LNCAP (cell line): ENCODE results near the gene PPTC7.

Experiments
- TF ChIP-seq, protein P1 (sequence below): fragments of 450-650 bp; IDR thresholded peaks from 2 replicates; pipeline ENCODE4 v1.5.1; 2017; ENCODE audit warnings: mild to moderate bottlenecking

Gene PPTC7

DNA sequence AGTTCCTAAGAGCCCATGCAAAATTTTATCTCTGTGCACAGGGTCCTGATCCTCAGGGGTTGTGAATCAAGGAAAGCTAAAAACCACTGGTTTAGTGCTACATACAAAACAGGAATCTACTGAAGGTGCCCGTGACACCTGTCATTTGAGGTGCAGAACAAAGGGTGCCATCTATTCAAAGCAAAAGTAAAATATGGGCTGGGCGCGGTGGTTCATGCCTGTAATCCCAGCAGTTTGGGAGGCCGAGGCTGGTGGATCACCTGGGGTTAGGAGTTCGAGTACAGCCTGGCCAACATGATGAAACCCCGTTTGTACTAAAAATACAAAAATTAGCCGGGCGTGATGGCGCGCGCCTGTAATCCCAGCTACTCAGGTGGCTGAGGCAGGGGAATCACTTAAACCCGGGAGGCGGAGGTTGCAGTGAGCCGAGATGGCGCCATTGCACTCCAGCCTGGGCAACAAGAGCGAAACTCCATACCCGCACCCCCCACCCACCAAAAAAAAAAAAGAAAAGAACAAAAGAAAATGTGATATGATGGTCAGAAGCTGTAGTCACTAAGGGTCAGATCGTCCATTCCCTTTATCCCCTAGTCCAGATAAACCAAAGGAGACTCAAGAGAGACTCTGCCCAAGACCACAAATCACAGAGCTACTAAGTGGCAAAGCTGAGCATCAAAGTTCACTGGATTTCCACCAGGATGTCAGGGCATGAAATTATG is 3.4 kb downstream of the PPTC7 start:
- TF ChIP-seq, protein P1, sequence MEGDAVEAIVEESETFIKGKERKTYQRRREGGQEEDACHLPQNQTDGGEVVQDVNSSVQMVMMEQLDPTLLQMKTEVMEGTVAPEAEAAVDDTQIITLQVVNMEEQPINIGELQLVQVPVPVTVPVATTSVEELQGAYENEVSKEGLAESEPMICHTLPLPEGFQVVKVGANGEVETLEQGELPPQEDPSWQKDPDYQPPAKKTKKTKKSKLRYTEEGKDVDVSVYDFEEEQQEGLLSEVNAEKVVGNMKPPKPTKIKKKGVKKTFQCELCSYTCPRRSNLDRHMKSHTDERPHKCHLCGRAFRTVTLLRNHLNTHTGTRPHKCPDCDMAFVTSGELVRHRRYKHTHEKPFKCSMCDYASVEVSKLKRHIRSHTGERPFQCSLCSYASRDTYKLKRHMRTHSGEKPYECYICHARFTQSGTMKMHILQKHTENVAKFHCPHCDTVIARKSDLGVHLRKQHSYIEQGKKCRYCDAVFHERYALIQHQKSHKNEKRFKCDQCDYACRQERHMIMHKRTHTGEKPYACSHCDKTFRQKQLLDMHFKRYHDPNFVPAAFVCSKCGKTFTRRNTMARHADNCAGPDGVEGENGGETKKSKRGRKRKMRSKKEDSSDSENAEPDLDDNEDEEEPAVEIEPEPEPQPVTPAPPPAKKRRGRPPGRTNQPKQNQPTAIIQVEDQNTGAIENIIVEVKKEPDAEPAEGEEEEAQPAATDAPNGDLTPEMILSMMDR = no peak

DNA sequence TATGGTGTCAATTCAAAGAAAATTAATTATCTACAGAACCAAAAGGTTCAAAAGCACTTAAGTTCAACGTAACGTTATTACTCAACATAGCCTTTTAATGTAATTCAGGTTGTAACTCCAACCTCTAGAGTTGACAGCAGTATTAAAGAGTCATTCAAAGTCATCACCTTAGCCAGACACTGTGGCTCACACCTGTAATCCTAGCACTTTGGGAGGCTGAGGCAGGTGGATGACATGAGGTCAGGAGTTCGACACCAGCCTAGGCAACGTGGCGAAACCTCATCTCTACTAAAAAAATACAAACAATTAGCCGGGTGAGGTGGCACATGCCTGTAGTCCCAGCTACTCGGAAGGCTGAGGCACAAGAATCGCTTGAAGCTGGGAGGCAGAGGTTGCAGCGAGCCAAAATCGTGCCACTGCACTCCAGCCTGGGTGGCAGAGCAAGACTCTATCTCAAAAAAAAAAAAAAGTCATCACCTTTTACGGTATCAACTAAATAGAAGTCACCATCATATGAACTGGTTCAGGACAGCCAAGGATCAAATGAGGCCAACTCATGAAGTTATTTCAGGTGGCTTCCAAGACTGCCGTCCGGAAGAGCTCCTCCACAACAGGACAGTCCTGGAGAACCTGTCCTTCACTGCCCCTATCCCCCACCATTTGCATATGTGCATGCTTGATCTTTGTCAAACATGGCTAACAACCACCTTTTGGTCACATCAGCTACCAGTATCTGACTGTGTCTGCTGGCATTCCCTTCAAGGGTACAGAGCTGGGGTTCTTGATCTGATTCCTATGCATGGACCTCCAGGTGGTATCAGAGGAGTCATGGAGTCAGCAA is 4.2 kb downstream of the PPTC7 start:
- TF ChIP-seq, protein P1 = no peak

DNA sequence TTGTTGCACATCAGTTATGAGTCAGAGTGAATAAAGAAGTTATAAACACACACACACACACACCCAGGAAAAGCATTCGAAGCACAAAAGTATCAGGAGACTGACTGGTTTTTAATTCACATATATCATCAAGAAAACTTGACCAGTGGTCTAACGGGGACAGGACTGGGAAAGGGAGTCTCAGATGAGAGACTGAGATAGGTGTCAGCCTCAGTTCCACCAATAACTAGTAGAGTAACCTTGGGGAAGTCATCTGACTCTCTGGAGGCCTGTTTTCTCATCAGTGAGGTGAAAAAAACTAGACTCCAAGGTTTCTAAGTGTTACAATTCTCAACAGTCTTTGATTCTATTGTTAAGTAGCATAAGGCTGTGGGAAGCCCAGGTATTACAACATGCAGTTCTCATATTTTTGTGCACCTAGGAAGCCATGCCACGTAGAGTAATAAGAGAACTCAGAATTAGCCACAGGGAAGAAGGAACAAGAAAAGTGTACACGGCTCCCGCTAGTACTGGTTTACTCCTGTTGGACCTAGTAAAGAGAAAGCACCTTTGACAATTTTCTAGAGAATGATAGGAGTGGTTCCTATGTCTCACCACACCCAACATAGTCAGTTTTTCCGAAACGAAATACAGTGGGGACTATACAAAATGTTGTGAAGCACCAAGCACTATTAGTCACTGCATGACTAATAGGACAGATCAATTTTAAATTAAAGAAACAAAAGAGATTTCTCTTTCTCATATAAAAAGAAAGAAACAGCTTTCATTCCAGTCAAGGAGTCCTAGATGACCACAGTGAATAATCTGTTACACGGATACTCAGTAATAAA is 5.0 kb downstream of the PPTC7 start:
- TF ChIP-seq, protein P1 = no peak

DNA sequence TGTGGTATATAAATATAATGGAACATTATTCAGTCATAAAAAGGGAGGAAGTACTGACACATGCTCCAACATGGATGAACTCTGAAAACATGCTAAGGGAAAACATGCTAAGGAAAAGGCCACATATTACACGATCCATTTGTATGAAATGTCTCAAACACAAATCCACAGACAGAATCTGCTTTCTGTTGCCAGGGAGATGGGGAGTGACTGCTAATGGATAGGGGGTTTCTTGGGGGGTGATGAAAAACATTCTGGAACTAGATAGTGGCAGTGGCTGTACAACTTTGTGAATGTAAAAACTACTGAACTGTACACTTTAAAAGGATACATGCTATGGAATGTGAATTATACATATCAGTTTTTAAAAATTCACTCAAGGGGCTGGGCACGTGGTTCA is 6.6 kb downstream of the PPTC7 start:
- TF ChIP-seq, protein P1 = no peak

DNA sequence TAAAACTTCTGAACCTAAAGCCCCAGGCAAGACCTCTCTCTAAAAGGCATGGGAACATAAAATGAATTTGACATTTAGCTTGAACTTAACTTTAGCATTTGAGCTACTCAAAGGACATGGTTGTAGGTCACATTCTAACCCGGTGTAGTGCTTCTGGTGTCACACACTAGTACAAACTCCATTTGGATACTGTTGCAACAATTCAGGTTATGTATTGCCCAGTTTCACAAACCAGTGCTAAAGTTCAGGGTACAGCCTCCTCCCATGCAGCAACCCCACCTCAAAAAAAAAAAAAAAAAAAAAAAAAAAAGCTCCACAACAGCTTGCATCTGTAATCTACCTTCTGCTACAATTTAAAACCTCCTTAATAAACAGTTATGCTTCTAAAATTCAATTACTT is 7.8 kb downstream of the PPTC7 start:
- TF ChIP-seq, protein P1 = no peak

DNA sequence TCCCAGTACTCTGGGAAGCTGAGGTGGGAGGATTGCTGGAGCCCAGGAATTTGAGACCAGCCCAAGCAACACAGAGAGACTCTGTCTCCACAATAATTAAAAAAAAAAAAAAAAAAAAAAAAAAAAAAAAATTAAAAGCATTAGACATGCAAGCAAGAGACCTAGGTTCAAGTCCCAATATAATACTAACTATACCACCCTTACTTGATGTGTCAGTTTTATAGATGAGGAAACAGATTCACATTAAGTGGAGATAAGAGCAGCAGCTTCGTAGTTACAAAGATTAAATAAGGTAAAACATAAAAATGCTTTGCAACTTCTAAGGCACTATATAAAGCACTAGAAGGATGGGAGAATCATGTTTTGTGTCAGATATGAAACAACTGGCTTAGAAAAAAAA is 9.1 kb downstream of the PPTC7 start:
- TF ChIP-seq, protein P1 = no peak

DNA sequence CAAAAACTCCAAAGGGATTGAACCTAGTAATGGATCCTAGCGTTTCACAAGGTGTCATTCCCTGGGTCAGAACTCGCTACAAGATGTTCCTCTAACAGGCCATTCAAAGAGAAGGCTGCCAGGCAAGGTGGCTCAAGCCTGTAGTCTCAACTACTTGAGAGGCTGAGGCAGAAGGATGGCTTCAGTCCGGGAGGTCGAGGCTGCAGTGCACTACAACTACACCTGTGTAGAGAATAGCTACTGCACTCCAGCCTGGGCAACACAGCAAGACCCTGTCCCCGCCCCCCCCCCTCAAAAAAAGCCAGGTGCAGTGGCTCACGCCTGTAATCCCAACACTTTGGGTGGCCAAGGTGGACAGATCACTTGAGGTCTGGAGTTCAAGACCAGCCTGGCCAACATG is 14.4 kb downstream of the PPTC7 start:
- TF ChIP-seq, protein P1 = no peak
